ENCODE measurements around the gene MGLL. TPM values are rescaled to one million over a fixed set of nuclear protein-coding genes. Genes with fewer than 3 reads are reported as not detected.

The MGLL gene
- total and polyA plus RNA-seq, 9 of the 15 experiments (the other 6 are each of a cell fraction or from before 2014, with no cell fraction given), result 0.12 to 0.32 (median 0.18) TPM; not detected in 6

DNA sequence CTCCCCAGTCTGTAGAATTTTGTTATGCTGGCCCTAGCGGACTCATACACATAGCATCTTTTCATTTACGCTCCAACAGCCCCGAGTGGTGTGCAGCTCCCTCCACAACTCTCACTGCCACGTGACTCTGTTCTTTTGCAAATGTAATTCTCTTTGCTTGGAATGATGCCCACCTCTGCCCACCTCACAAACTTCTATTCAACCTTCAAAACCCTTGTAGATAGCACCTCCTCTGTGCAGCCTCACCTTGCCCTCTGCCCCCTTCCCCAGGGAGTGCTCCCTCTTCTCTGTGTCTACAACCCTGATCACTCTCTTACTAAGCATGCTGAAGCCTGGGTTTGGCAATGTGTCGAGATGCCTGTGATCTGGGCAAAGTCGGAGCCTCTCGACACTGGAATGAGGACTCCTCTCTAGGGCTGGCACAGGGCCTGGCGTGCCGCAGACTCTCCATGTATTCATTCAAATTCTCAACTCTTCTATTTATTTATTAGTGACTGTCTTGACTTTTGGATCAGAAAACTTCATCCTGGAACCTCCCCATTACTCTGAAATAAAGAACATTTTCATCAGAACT is 73.5 kb downstream of the MGLL start:
- no peak overlapping the region for H3K27ac ChIP-seq (ENCODE audit: extremely low read depth, low read depth, low read length)
- POLR2A ChIA-PET, result no interaction called here

DNA sequence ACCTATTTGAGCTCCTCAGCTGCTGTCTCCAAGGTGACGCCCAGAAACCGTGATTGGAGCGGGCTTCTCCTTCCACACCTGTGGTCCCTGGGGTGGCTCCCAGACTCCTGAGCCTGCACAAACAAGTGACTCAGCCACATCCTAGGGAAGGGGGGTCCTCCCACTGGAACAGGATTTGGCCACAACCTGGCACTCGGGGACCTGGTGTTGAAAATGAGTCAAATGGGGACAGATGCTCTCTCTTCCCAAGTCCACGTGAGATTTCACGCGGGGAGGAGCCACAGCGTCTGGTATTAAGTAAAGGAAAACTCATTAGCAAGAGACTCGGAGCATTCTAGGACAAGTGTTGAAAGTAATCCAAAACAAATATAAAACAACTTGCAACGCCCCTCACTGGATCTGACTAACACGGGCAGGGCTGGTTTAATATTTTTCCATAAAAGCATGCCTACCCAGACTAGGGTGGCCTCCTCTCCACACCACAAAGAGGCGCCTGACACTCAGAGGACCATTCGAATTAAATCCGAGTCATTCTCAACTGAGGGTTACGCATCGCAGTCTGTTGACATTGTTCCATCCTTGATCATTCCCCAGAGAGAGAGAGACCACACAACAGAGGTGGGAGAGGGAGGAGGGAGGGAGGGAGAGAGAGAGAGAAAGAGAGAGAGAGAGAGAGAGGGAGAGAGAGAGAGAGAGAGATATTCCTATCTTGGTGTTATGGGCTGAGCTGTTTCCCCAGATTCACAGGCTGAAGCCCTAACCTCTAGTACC is 74.4 kb downstream of the MGLL start:
- no peaks in the 10 kb centered on the region for H3K36me3 ChIP-seq (ENCODE audit: control insufficient read depth, insufficient read depth, low read length)
- ATAC-seq (no peak), DNase-seq (ENCODE audit: extremely low read depth in 1 of 4, low spot score in 3 of 4) (no peak), FAIRE-seq (no peak)
- H3K9me1 ChIP-seq (ENCODE audit: control insufficient read depth, insufficient read depth, low read length), result no peaks in the 10 kb centered on the region
- peaks cover 18 to 64% of the 10 kb centered on the region in 2 experiments for H3K27me3 ChIP-seq (ENCODE audit: control insufficient read depth in 2 of 2, insufficient read depth in 2 of 2, low read length in 2 of 2)
- H3K4me1 ChIP-seq (replicated peaks in 1 of 2; ENCODE audit: control insufficient read depth in 2 of 2, insufficient read depth in 2 of 2, low read length in 2 of 2), result no peaks in the 10 kb centered on the region
- BruUV-seq (replicated peaks), result no TSS peak
- no peaks in the 10 kb centered on the region for H3K79me2 ChIP-seq (ENCODE audit: control insufficient read depth, insufficient read depth, low read length)
- 6% methylated on average over 12 of the region's 16 CpGs for WGBS (ENCODE audit: insufficient coverage, low coverage, missing lambda C conversion rate)
- intact Hi-C loops (cut with micrococcal nuclease), result loop anchor here (5.0 kb wide), 1 partner anchor 51 kb away; no protein-coding TSS in a partner anchor
- in situ Hi-C loops (cut with MboI), result no loop called here
- no peaks in the 10 kb centered on the region; the same call in 1 of the 2 replicates for H4K20me1 ChIP-seq (replicated peaks; ENCODE audit: control insufficient read depth, insufficient read depth, low read length)
- no peak overlapping the region for H3K4me2 ChIP-seq (ENCODE audit: insufficient read depth, low read length)
- H2AFZ ChIP-seq (ENCODE audit: low read depth, low read length), result no peak overlapping the region
- ChIA-PET CTCF (ENCODE audit: low intra/inter-chr PET ratio) (no interaction called here), POLR2A (no interaction called here)
- H3K4me3 ChIP-seq, result no peak overlapping the region
- H3K9me3 ChIP-seq (replicated peaks; ENCODE audit: control insufficient read depth, insufficient read depth, low read depth, low read length), result no peaks in the 10 kb centered on the region
- no peak overlapping the region for H3K27ac ChIP-seq (ENCODE audit: extremely low read depth, low read depth, low read length)
- no peak overlapping the region for H3K9ac ChIP-seq (ENCODE audit: insufficient read depth in 1 of 2, low read depth in 2 of 2, low read length in 2 of 2)
- TF ChIP-seq, protein P1, sequence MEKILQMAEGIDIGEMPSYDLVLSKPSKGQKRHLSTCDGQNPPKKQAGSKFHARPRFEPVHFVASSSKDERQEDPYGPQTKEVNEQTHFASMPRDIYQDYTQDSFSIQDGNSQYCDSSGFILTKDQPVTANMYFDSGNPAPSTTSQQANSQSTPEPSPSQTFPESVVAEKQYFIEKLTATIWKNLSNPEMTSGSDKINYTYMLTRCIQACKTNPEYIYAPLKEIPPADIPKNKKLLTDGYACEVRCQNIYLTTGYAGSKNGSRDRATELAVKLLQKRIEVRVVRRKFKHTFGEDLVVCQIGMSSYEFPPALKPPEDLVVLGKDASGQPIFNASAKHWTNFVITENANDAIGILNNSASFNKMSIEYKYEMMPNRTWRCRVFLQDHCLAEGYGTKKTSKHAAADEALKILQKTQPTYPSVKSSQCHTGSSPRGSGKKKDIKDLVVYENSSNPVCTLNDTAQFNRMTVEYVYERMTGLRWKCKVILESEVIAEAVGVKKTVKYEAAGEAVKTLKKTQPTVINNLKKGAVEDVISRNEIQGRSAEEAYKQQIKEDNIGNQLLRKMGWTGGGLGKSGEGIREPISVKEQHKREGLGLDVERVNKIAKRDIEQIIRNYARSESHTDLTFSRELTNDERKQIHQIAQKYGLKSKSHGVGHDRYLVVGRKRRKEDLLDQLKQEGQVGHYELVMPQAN (IDR thresholded peaks at IDR 0.05; ENCODE audit: borderline replicate concordance), result no peak
- TF ChIP-seq CHCHD3 (CRISPR knock-in tag; IDR thresholded peaks at IDR 0.05), result no peak
- no peak for TF ChIP-seq MCM5 (IDR thresholded peaks at IDR 0.05; ENCODE audit: low read depth)
- TF ChIP-seq NFE2 (IDR thresholded peaks at IDR 0.05; ENCODE audit: low read depth), result no peak
- TF ChIP-seq ZNF282 (CRISPR knock-in tag; IDR thresholded peaks at IDR 0.05), result no peak
- TF ChIP-seq ZNF445 (CRISPR knock-in tag; IDR thresholded peaks at IDR 0.05; ENCODE audit: low read depth), result no peak
- TF ChIP-seq ZBED1 (IDR thresholded peaks at IDR 0.05), result no peak
- no peak for TF ChIP-seq ZFPM2 (CRISPR knock-in tag; IDR thresholded peaks at IDR 0.05)
- TF ChIP-seq ZBTB1 (CRISPR knock-in tag; IDR thresholded peaks at IDR 0.05; ENCODE audit: borderline replicate concordance, low read depth), result no peak
- no peak for TF ChIP-seq MTA1 (IDR thresholded peaks at IDR 0.05; ENCODE audit: borderline replicate concordance)
- no peak for TF ChIP-seq ADNP (tag; IDR thresholded peaks at IDR 0.05)
- no peak for TF ChIP-seq ZNF263 (CRISPR knock-in tag; IDR thresholded peaks at IDR 0.05; ENCODE audit: borderline replicate concordance)
- TF ChIP-seq SMARCA5 (IDR thresholded peaks at IDR 0.05), result no peak
- no peak for TF ChIP-seq ZFX (CRISPR knock-in tag; IDR thresholded peaks at IDR 0.05)

More for the DNA sequence above, 73.5 kb downstream of the MGLL start:
- 2% methylated on average over 8 of the region's 9 CpGs for WGBS (ENCODE audit: insufficient coverage, low coverage, missing lambda C conversion rate)
- FAIRE-seq, result no peak
- no peaks in the 10 kb centered on the region for H3K36me3 ChIP-seq (ENCODE audit: control insufficient read depth, insufficient read depth, low read length)
- in situ Hi-C loops (cut with MboI) (no loop called here), intact Hi-C loops (cut with micrococcal nuclease) (loop anchor here (5.0 kb wide), 1 partner anchor 52 kb away; no protein-coding TSS in a partner anchor)
- BruUV-seq (replicated peaks), result no TSS peak
- peaks cover 15 to 68% of the 10 kb centered on the region in 2 experiments for H3K27me3 ChIP-seq (ENCODE audit: control insufficient read depth in 2 of 2, insufficient read depth in 2 of 2, low read length in 2 of 2)
- TF ChIP-seq ZNF124 (CRISPR knock-in tag; IDR thresholded peaks at IDR 0.05), result no peak
- TF ChIP-seq MTA2 (IDR thresholded peaks at IDR 0.05; ENCODE audit: low read depth), result no peak
- TF ChIP-seq MEIS2 (IDR thresholded peaks at IDR 0.05; ENCODE audit: partially characterized antibody), result no peak
- H3K9me3 ChIP-seq (replicated peaks; ENCODE audit: control insufficient read depth, insufficient read depth, low read depth, low read length), result no peaks in the 10 kb centered on the region
- no peaks in the 10 kb centered on the region for H3K4me1 ChIP-seq (replicated peaks in 1 of 2; ENCODE audit: control insufficient read depth in 2 of 2, insufficient read depth in 2 of 2, low read length in 2 of 2)
- no peak for ATAC-seq
- no peak overlapping the region for H3K4me2 ChIP-seq (ENCODE audit: insufficient read depth, low read length)
- no peaks in the 10 kb centered on the region for H3K9me1 ChIP-seq (ENCODE audit: control insufficient read depth, insufficient read depth, low read length)
- DNase-seq (ENCODE audit: extremely low read depth in 1 of 4, low spot score in 3 of 4), result no peak
- no peak overlapping the region for H3K4me3 ChIP-seq
- no peak overlapping the region for H2AFZ ChIP-seq (ENCODE audit: low read depth, low read length)
- no peak overlapping the region for H3K9ac ChIP-seq (ENCODE audit: insufficient read depth in 1 of 2, low read depth in 2 of 2, low read length in 2 of 2)
- H4K20me1 ChIP-seq (replicated peaks; ENCODE audit: control insufficient read depth, insufficient read depth, low read length), result peaks cover 3% of the 10 kb centered on the region; the same call in 1 of the 2 replicates
- CTCF ChIA-PET (ENCODE audit: low intra/inter-chr PET ratio), result no interaction called here
- no peaks in the 10 kb centered on the region for H3K79me2 ChIP-seq (ENCODE audit: control insufficient read depth, insufficient read depth, low read length)
